CD4-positive, alpha-beta T cell treated with Interleukin-12 subunit alpha and Interleukin-12 subunit beta, for 1 hour (primary cell): ENCODE results near the gene RTP1.

Experiments used
- DNase-seq: peaks from one replicate; pipeline ENCODE4 v3.0.0-alpha.2; 2020

The RTP1 gene

GRCh38 chr3:187243933-187244524 lies 46.7 kb downstream of the RTP1 start:
- no peak for DNase-seq

GRCh38 chr3:187247398-187247797 lies 50.1 kb downstream of the RTP1 start:
- DNase-seq = no peak
